CD4-positive, CD25-positive, alpha-beta regulatory T cell (primary cell): ENCODE results near the gene CYP27C1. TPM values are rescaled to one million over a fixed set of nuclear protein-coding genes. Genes with fewer than 3 reads are reported as not detected.
"Not testable (repeated sequence)": the region's sequence is repeated elsewhere in the genome, so short reads cannot be mapped to it uniquely, and the experiment has no call there.

Experiments
- ATAC-seq, 2 donors: fragments of 150-1000 bp; cut with Tn5 transposase; one replicate each; pipeline ENCODE4 v1.10.0; 2021; ENCODE audit warnings: low read depth in 2 of 2, moderate number of reproducible peaks in 2 of 2, moderate library complexity in 1 of 2
- DNase-seq, 3 donors: peaks; one replicate each; pipeline versions ENCODE4 v3.0.0 to v3.0.0-alpha.2; 2012 to 2022; ENCODE audit warnings: mixed read lengths in 1 of 3
- H3K27ac ChIP-seq: one replicate; pipeline ENCODE4 v1.7.0; 2013; ENCODE audit warnings: mild to moderate bottlenecking, low read length; ENCODE audit not compliant: insufficient read depth, poor library complexity, severe bottlenecking
- H3K27me3 ChIP-seq: one replicate; pipeline ENCODE4 v1.7.0; 2013; ENCODE audit warnings: low read length; ENCODE audit not compliant: control insufficient read depth, insufficient read depth
- H3K36me3 ChIP-seq: one replicate; pipeline ENCODE4 v1.7.0; 2013; ENCODE audit warnings: mild to moderate bottlenecking, low read length, moderate library complexity; ENCODE audit not compliant: control insufficient read depth, insufficient read depth
- H3K4me1 ChIP-seq: 2 replicates; pipeline ENCODE4 v1.7.0; 2013; ENCODE audit warnings: mild to moderate bottlenecking, low read length; ENCODE audit not compliant: insufficient read depth, control insufficient read depth, poor library complexity, severe bottlenecking
- H3K4me3 ChIP-seq: one replicate; pipeline ENCODE4 v1.7.0; 2013; ENCODE audit warnings: low read depth, mild to moderate bottlenecking, low read length, moderate library complexity
- H3K9me3 ChIP-seq, 2 experiments: 1 replicate in 1 of 2; 2 replicates in 1 of 2; pipeline ENCODE4 v1.7.0; 2013; ENCODE audit warnings: low read length in 2 of 2, mild to moderate bottlenecking in 1 of 2, moderate library complexity in 1 of 2; ENCODE audit not compliant: control insufficient read depth in 2 of 2
- H3K27ac Mint-ChIP-seq, 3 donors: one replicate each; pipeline ENCODE4 v1.8.0; 2020 to 2022; ENCODE audit warnings: mild to moderate bottlenecking in 3 of 3, mixed read lengths in 3 of 3, moderate library complexity in 2 of 3
- H3K27me3 Mint-ChIP-seq: one replicate; pipeline ENCODE4 v1.8.0; 2022; ENCODE audit warnings: mild to moderate bottlenecking, mixed read lengths
- H3K36me3 Mint-ChIP-seq: one replicate; pipeline ENCODE4 v1.8.0; 2020; ENCODE audit warnings: mixed read lengths
- H3K4me1 Mint-ChIP-seq, 4 donors: one replicate each; pipeline ENCODE4 v1.8.0; 2020 to 2022; ENCODE audit warnings: mixed read lengths in 4 of 4, mild to moderate bottlenecking in 1 of 4
- H3K4me3 Mint-ChIP-seq, 4 donors: one replicate each; pipeline ENCODE4 v1.8.0; 2020 to 2022; ENCODE audit warnings: mild to moderate bottlenecking in 4 of 4, mixed read lengths in 4 of 4, moderate library complexity in 3 of 4
- H3K9me3 Mint-ChIP-seq, 7 donors: one replicate each; pipeline ENCODE4 v1.8.0; 2020 to 2022; ENCODE audit warnings: mixed read lengths in 7 of 7, mild to moderate bottlenecking in 3 of 7, moderate library complexity in 2 of 7
- polyA plus RNA-seq, 4 donors: library from polyadenylated mRNA; unstranded; fragments of 300-500 nt; fragmentation: Illumina TruSeq; gene quantifications; one replicate each; pipeline ENCODE4 v1.2.3, GENCODE V29; 2021
- total RNA-seq: library from RNA; stranded (reverse); gene quantifications from one replicate; pipeline ENCODE4 v1.2.3, GENCODE V29; 2022

CYP27C1 gene
- total and polyA plus RNA-seq, 5 donors from 2014 or later: not detected

- DNase-seq: no peak
- no peak overlapping the region for H3K27ac ChIP-seq
- Mint-ChIP-seq H3K4me1 (peaks cover 0 to 6% (median 5%) of the 10 kb centered on the region in 4 donors), H3K36me3 (peaks cover 38% of the 10 kb centered on the region), H3K4me3 (no peak overlapping the region), H3K27me3 (no peaks in the 10 kb centered on the region), H3K27ac (peak overlapping the region in 2 of 3 donors; percentile 29 to 86), H3K9me3 (peaks cover 0 to 1% (median 0%) of the 10 kb centered on the region in 7 donors)
- H3K9me3 ChIP-seq: no peaks in the 10 kb centered on the region
- no peak overlapping the region for H3K4me3 ChIP-seq
- ATAC-seq: no peak
- peaks cover 31% of the 10 kb centered on the region for H3K36me3 ChIP-seq
- no peaks in the 10 kb centered on the region for H3K27me3 ChIP-seq
- no peaks in the 10 kb centered on the region for H3K4me1 ChIP-seq
These were observed 34.4 kb upstream of the CYP27C1 start for GRCh38 chr2:127254386-127254981.

DNA sequence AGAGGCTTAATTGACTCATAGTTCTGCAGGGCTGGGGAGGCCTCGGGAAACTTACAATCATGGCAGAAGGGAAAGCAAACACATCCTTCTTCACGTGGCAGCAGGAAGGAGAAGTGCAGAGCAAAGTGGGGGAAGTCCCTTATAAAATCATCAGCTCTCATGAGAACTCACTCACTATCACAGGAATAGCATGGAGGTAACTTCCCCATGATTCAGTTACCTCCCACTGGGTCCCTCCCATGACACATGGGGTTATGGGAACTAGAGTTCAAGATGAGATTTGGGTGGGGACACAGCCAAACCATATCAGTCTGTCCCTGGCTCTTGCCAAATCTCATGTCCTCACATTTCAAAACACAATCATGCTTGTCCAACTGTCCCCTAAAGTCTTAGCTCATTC, 21.1 kb upstream of the CYP27C1 start:
- not testable (repeated sequence) for ATAC-seq, DNase-seq

DNA sequence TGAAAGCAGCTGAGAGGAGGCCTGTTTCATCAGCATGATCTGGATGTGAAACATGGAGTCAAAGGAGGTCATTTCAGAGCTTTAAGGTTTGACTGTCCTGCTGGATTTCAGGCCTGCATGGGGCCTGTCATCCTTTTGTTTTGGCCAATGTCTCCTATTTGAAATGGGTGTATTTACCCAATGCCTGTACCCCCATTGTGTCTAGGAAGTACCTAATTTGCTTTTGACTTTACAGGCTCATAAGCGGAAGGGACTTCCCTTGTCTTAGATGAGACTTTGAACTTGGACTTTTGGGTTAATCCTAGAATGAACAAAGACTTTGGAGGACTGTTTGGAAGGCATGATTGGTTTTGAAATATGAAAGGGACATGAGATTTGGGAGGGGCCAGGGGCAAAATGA, 19.3 kb upstream of the CYP27C1 start:
- no peak overlapping the region for H3K4me3 ChIP-seq
- Mint-ChIP-seq H3K36me3 (peaks cover 3% of the 10 kb centered on the region), H3K4me1 (no peaks in the 10 kb centered on the region), H3K27me3 (no peaks in the 10 kb centered on the region), H3K27ac (no peak overlapping the region), H3K9me3 (peaks cover 4 to 16% (median 7%) of the 10 kb centered on the region in 7 donors), H3K4me3 (no peak overlapping the region)
- no peaks in the 10 kb centered on the region for H3K4me1 ChIP-seq
- ATAC-seq (no peak), DNase-seq (no peak)
- no peaks in the 10 kb centered on the region for H3K27me3 ChIP-seq
- H3K27ac ChIP-seq: no peak overlapping the region
- no peaks in the 10 kb centered on the region for H3K36me3 ChIP-seq
- H3K9me3 ChIP-seq: peaks cover 0 to 3% of the 10 kb centered on the region in 2 experiments

More for the DNA sequence above, 21.1 kb upstream of the CYP27C1 start:
- not testable (repeated sequence) for H3K4me1 ChIP-seq, H3K36me3 Mint-ChIP-seq, H3K9me3 ChIP-seq, H3K27me3 Mint-ChIP-seq, H3K27me3 ChIP-seq, H3K36me3 ChIP-seq, H3K27ac Mint-ChIP-seq, H3K4me3 Mint-ChIP-seq, H3K4me1 Mint-ChIP-seq, H3K4me3 ChIP-seq, H3K27ac ChIP-seq
- peaks cover 0 to 16% (median 7%) of the 10 kb centered on the region in 7 donors for H3K9me3 Mint-ChIP-seq

DNA sequence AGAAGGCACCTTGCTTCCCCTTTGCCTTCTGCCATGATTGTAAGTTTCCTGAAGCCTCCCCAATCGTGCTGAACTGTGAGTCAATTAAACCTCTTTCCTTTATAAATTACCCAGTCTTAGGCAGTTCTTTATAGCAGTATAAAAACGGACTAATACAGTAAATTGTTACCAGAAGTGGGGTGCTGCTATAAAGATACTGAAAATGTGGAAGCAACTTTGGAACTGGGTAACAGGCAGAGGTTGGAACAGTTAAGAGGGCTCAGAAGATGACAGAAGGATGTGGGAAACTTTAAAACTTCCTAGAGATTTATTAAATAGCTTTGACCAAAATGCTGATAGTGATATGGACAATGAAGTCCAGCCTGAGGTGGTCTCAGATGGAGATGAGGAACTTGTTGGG, 17.7 kb upstream of the CYP27C1 start:
- H3K36me3 Mint-ChIP-seq, H3K36me3 ChIP-seq: not testable (repeated sequence)
- peaks cover 4 to 16% (median 7%) of the 10 kb centered on the region in 7 donors for H3K9me3 Mint-ChIP-seq

DNA sequence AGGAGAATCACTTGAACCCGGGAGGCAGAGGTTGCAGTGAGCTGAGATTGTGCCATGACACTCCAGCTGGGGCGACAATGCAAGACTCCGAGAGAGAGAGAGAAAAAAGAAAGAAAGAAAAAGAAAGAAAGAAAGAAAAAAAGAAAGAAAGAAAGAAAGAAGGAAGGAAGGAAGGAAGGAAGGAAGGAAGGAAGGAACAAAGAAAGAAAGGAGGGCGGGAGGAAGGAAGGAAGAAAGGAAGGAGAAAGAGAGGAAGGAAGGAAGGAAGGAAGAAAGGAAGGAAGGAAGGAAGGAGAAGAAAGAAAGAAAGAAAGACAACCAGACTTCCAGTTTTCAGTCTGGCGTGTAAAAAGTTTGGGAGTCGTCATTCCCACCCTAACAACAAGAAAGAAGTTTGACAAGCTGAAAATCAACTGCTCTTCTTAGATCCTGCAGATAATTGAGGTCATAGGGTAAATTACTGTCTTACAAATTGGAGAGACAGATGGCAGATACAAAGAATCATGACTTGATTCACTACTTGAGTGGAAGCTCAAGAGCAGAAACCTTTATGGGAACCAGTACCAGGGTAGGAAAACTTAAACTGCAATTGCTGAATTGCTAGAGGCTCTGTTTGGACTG, 15.1 kb upstream of the CYP27C1 start:
- no peaks in the 10 kb centered on the region for H3K27me3 Mint-ChIP-seq
- DNase-seq: no peak

More for the DNA sequence above, 17.7 kb upstream of the CYP27C1 start:
- H3K4me3 Mint-ChIP-seq, DNase-seq, H3K27me3 Mint-ChIP-seq, H3K27ac Mint-ChIP-seq, H3K27ac ChIP-seq, ATAC-seq, H3K27me3 ChIP-seq, H3K4me1 Mint-ChIP-seq, H3K4me3 ChIP-seq, H3K4me1 ChIP-seq, H3K9me3 ChIP-seq: not testable (repeated sequence)

DNA sequence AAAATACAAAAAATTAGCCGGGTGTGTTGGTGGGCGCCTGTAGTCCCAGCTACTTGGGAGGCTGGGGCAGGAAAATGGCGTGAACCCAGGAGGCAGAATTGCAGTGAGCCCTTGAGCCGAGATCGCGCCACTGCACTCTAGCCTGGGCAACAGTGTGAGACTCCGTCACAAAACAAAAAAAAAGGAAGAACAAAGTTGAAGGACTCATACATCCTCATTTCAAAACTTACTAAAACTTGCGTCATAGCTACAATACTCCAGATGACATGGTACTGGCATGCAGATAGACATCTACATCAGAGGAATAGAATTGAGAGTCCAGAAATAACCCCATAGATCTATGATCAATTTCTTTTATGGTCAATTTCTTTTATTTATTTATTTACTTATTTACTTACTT, 13.6 kb upstream of the CYP27C1 start:
- Mint-ChIP-seq H3K27ac (no peak overlapping the region), H3K4me3 (no peak overlapping the region), H3K4me1 (no peaks in the 10 kb centered on the region), H3K36me3 (peaks cover 4% of the 10 kb centered on the region), H3K27me3 (no peaks in the 10 kb centered on the region), H3K9me3 (peaks cover 0 to 17% (median 5%) of the 10 kb centered on the region in 7 donors)
- no peak overlapping the region for H3K4me3 ChIP-seq
- H3K9me3 ChIP-seq: no peaks in the 10 kb centered on the region
- no peak overlapping the region for H3K27ac ChIP-seq
- no peaks in the 10 kb centered on the region for H3K4me1 ChIP-seq
- no peak for DNase-seq
- no peak for ATAC-seq
- H3K27me3 ChIP-seq: no peaks in the 10 kb centered on the region
- no peaks in the 10 kb centered on the region for H3K36me3 ChIP-seq

More for the DNA sequence above, 15.1 kb upstream of the CYP27C1 start:
- H3K9me3 ChIP-seq: no peaks in the 10 kb centered on the region
- Mint-ChIP-seq H3K4me1 (no peaks in the 10 kb centered on the region), H3K27ac (no peak overlapping the region), H3K36me3 (no peaks in the 10 kb centered on the region), H3K4me3 (no peak overlapping the region), H3K9me3 (peaks cover 4 to 12% (median 5%) of the 10 kb centered on the region in 7 donors)
- H3K4me3 ChIP-seq: no peak overlapping the region
- H3K36me3 ChIP-seq: no peaks in the 10 kb centered on the region
- no peaks in the 10 kb centered on the region for H3K27me3 ChIP-seq
- no peak overlapping the region for H3K27ac ChIP-seq
- H3K4me1 ChIP-seq: no peaks in the 10 kb centered on the region
- ATAC-seq: no peak

- no peak overlapping the region for H3K4me3 Mint-ChIP-seq
- Histone ChIP-seq H3K36me3 (no peaks in the 10 kb centered on the region), H3K4me3 (no peak overlapping the region), H3K9me3 (no peaks in the 10 kb centered on the region), H3K27ac (no peak overlapping the region), H3K4me1 (no peaks in the 10 kb centered on the region), H3K27me3 (peaks cover 4% of the 10 kb centered on the region)
- peaks cover 4% of the 10 kb centered on the region for H3K36me3 Mint-ChIP-seq
- no peak for ATAC-seq
- peaks cover 5% of the 10 kb centered on the region for H3K27me3 Mint-ChIP-seq
- peaks cover 0 to 21% (median 4%) of the 10 kb centered on the region in 7 donors for H3K9me3 Mint-ChIP-seq
- no peaks in the 10 kb centered on the region for H3K4me1 Mint-ChIP-seq
- no peak for DNase-seq
- H3K27ac Mint-ChIP-seq: no peak overlapping the region
These were observed 11.2 kb upstream of the CYP27C1 start for GRCh38 chr2:127231130-127231865.
